NT2/D1 (cell line): ENCODE results near the gene SUSD1.
"Not testable (repeated sequence)": the region's sequence is repeated elsewhere in the genome, so short reads cannot be mapped to it uniquely, and the experiment has no call there.

ENCODE experiments used
- DNase-seq: peaks from one replicate; pipeline ENCODE4 v3.0.0-alpha.2; 2011; ENCODE audit warnings: low read depth, low spot score
- H3K27me3 ChIP-seq: 2 replicates; pipeline ENCODE4 v1.6.0; 2011; ENCODE audit warnings: mild to moderate bottlenecking; ENCODE audit not compliant: insufficient read length, insufficient read depth
- H3K36me3 ChIP-seq: 2 replicates; pipeline ENCODE4 v1.6.1; 2011; ENCODE audit warnings: mild to moderate bottlenecking, low read length, mixed read lengths; ENCODE audit not compliant: insufficient read depth, insufficient read length
- H3K4me1 ChIP-seq: 2 replicates; pipeline ENCODE4 v1.5.1; 2011; ENCODE audit not compliant: insufficient read depth, insufficient read length
- H3K4me3 ChIP-seq: 2 replicates; pipeline ENCODE4 v1.5.1; 2011; ENCODE audit warnings: low read depth; ENCODE audit not compliant: insufficient read length
- H3K9ac ChIP-seq: 2 replicates; pipeline ENCODE4 v1.6.0; 2011; ENCODE audit warnings: low read depth; ENCODE audit not compliant: insufficient read length
- H3K9me3 ChIP-seq: 2 replicates; pipeline ENCODE4 v1.5.1; 2011; ENCODE audit warnings: mild to moderate bottlenecking, low read length; ENCODE audit not compliant: insufficient read depth
- SUZ12 ChIP-seq: IDR thresholded peaks from 2 replicates; pipeline ENCODE4 v1.6.1; 2011; ENCODE audit not compliant: insufficient read length, insufficient read depth; ENCODE audit errors: extremely low read depth
- YY1 ChIP-seq: IDR thresholded peaks from 2 replicates; pipeline ENCODE4 v1.6.1; 2011; ENCODE audit not compliant: insufficient read length, insufficient read depth
- ZNF274 ChIP-seq: IDR thresholded peaks from 2 replicates; pipeline ENCODE4 v1.6.1; 2011; ENCODE audit warnings: mild to moderate bottlenecking, low read depth, low read length

The SUSD1 gene

DNA sequence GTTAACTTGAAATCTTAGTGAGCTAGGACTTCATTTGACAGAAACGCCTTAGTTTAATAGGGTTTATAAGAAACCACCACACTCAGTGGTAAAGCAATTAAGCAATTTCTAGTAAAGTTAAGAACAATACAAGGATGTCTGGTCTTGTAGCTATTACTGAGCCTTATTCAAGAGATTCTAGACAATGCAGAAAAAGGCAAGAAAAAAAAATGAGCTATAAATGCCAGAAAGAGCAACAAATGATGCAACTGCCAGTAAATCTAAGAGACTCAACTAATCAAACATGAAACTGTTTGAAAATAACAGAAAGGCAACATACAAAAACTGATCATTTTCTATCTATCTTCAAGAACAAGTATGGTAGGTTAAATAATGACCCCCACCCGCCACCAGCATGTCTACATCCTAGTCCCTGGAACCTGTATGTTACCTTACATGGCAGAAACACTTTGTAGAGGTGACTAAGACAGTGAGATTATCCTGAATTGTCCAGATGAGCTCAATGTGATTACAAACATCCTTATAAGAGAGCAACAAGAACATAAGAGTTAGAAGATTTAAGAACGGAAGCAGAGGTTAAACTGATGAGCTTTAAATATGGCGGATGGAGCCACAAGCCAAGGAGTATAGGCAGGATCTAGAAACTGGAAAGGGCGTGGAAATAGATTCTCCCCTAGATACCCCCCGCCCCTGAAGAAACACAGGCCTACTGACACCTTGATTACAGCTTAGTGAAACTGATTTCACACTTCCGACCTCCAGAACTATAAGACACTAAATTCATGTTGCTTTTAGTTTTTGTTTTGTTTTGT, 93.0 kb downstream of the SUSD1 start:
- no peak overlapping the region for H3K4me3 ChIP-seq
- TF ChIP-seq SUZ12 = no peak
- TF ChIP-seq YY1 = no peak
- TF ChIP-seq ZNF274 = no peak
- no peak for DNase-seq
- H3K4me1 ChIP-seq = no peaks in the 10 kb centered on the region
- H3K9ac ChIP-seq = no peak overlapping the region
- peaks cover 13% of the 10 kb centered on the region for H3K36me3 ChIP-seq
- no peaks in the 10 kb centered on the region for H3K27me3 ChIP-seq
- H3K9me3 ChIP-seq = no peaks in the 10 kb centered on the region

DNA sequence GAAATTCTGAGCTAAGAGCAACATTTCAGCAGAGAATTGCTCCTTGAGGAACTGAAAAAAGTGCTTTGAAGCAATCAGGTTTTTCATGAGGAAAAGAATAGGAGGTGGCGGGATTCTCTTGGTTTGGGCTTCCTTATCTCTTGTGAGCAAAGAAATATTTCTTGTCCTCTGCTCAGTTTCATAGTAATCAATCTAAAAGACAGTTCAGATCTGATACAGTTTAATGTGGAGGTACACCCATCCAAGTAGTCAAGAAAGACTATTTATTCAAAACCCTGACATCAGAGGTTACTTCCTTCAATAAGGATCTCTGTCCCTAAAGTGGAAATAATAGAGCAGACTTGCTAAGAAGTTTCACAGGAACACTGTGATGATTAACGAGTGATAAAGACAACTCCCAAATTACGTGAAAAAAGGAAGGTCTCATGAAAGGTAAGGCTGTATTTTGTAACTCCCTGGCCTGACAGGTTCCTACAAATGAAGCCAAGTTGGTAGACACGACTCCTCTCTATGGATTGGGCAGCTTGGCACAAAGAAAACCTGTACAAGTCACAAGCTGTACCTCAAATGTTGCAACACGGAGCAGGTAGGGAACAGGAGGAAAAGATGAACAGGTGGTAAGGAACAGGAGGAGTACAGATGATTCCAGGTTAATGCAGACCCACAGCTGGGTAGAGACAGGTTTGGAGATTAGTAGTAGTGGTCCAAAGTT, 94.1 kb downstream of the SUSD1 start:
- Histone ChIP-seq H3K4me1 (no peaks in the 10 kb centered on the region), H3K9me3 (no peaks in the 10 kb centered on the region), H3K4me3 (no peak overlapping the region), H3K27me3 (no peaks in the 10 kb centered on the region), H3K36me3 (peaks cover 13% of the 10 kb centered on the region), H3K9ac (no peak overlapping the region)
- TF ChIP-seq SUZ12 = no peak
- TF ChIP-seq ZNF274 = no peak
- no peak for TF ChIP-seq YY1
- DNase-seq = no peak

- H3K4me1 ChIP-seq = no peaks in the 10 kb centered on the region
- H3K27me3 ChIP-seq = no peaks in the 10 kb centered on the region
- H3K4me3 ChIP-seq = no peak overlapping the region
- TF ChIP-seq ZNF274 = no peak
- DNase-seq = no peak
- H3K36me3 ChIP-seq = peaks cover 5% of the 10 kb centered on the region
- no peaks in the 10 kb centered on the region for H3K9me3 ChIP-seq
- H3K9ac ChIP-seq = no peak overlapping the region
Measured at GRCh38 chr9:112078432-112078831, 96.7 kb downstream of the SUSD1 start.

- DNase-seq = no peak
- H3K36me3 ChIP-seq = peaks cover 5% of the 10 kb centered on the region
Measured at GRCh38 chr9:112076814-112077213, 98.3 kb downstream of the SUSD1 start.

GRCh38 chr9:112075009-112075378, 100.1 kb downstream of the SUSD1 start:
- Histone ChIP-seq H3K4me3 (no peak overlapping the region), H3K27me3 (no peaks in the 10 kb centered on the region), H3K9ac (no peak overlapping the region), H3K36me3 (peaks cover 10% of the 10 kb centered on the region), H3K4me1 (no peaks in the 10 kb centered on the region), H3K9me3 (no peaks in the 10 kb centered on the region)
- DNase-seq = no peak
- TF ChIP-seq YY1 = no peak
- no peak for TF ChIP-seq ZNF274
- no peak for TF ChIP-seq SUZ12

More at GRCh38 chr9:112076814-112077213, 98.3 kb downstream of the SUSD1 start:
- no peaks in the 10 kb centered on the region for H3K27me3 ChIP-seq
- TF ChIP-seq SUZ12 = no peak
- no peaks in the 10 kb centered on the region for H3K4me1 ChIP-seq
- no peaks in the 10 kb centered on the region for H3K9me3 ChIP-seq
- H3K9ac ChIP-seq = no peak overlapping the region
- H3K4me3 ChIP-seq = no peak overlapping the region

DNA sequence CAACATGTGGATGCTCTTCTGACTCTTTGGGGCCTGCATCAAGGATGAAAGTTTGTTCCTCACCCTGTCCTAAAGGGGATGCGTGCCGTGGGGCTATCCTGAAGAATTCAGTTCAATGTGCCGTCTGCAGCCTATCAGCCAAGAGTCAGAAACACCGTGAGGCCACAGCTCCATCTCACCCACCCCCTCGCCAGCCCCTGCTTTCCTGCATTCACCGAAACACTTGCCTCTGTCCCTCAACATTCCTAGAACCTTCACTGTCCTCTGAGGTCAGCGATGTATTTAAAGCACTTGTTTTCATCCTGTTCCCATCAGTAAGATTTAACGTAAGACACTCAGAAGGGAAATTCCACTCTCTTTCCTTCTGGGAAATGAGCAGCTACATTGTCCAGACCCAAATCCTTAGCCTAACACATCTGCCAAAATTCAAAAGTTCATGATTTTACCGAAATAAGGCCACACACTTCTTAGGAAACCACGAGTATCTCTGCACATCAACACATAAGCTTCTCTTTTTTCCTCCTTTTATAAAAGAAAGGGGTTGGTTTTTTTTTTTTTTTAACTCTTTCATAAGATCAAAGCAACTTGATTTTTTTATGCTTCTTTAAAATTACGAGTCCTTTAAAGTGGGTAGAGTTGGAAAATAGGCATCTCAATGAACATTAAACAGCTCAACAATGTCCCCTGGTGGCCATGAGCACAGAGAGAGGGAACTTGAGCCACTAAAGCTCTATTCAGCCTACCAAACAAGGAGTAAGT, 100.7 kb downstream of the SUSD1 start:
- no peak for TF ChIP-seq ZNF274
- TF ChIP-seq YY1 = no peak
- TF ChIP-seq SUZ12 = no peak
- H3K27me3 ChIP-seq = no peaks in the 10 kb centered on the region
- H3K9me3 ChIP-seq = no peaks in the 10 kb centered on the region
- H3K36me3 ChIP-seq = peaks cover 10% of the 10 kb centered on the region
- H3K4me3 ChIP-seq = no peak overlapping the region
- H3K4me1 ChIP-seq = no peaks in the 10 kb centered on the region
- no peak for DNase-seq
- peak overlapping the region; percentile 6 for H3K9ac ChIP-seq

DNA sequence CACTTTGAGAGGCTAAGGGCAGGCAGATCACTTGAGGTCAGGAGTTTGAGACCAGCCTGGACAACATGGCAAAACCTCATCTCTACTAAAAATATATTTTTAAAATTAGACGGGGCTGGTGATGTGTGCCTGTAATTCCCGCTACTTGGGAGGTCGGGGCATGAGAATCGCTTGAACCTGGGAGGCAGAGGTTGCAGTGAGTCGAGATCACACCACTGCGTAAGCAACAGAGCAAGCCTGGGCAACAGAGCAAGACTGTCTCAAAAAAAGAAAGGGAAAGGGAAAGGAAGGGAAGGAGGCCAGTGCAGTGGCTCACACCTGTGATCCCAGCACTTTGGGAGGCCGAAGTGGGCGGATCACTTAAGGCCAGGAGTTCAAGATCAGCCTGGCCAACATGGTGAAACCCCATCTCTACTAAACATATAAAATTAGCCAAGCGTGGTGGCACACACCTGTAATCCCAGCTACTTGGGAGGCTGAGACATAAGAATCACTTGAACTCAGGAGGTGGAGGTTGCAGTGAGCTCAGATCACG, 101.4 kb downstream of the SUSD1 start:
- H3K4me1 ChIP-seq, H3K9me3 ChIP-seq, DNase-seq, H3K4me3 ChIP-seq, H3K27me3 ChIP-seq, H3K36me3 ChIP-seq, H3K9ac ChIP-seq: not testable (repeated sequence)
